ENCODE results near the gene RIN2.

RIN2 gene

DNA sequence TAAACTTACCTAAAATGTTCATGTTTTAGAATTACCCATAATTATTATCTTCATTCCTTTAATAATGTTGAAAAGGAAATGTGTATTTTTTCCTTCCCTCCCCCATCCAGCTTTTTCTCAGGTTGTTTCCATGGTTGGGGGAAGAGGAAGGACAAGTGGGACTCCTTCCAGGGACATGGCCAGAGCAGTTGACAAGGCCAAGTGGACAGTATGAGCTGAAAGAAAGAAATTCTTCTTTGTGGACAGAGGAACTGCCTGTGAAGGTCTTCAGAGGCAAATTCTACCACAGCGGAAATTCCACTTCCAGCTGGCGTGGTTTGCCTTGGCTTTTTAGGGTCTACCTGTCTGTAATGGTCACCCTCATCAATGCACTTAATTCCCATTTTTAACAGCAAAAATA is 33.8 kb downstream of the RIN2 start:
- TF ChIP-seq, protein P1, sequence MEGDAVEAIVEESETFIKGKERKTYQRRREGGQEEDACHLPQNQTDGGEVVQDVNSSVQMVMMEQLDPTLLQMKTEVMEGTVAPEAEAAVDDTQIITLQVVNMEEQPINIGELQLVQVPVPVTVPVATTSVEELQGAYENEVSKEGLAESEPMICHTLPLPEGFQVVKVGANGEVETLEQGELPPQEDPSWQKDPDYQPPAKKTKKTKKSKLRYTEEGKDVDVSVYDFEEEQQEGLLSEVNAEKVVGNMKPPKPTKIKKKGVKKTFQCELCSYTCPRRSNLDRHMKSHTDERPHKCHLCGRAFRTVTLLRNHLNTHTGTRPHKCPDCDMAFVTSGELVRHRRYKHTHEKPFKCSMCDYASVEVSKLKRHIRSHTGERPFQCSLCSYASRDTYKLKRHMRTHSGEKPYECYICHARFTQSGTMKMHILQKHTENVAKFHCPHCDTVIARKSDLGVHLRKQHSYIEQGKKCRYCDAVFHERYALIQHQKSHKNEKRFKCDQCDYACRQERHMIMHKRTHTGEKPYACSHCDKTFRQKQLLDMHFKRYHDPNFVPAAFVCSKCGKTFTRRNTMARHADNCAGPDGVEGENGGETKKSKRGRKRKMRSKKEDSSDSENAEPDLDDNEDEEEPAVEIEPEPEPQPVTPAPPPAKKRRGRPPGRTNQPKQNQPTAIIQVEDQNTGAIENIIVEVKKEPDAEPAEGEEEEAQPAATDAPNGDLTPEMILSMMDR (IDR thresholded peaks at IDR 0.05; ENCODE audit: insufficient read depth, low read length, poor library complexity, severe bottlenecking) = no peak
- no peaks in the 10 kb centered on the region for H3K36me3 ChIP-seq (ENCODE audit: control insufficient read depth, insufficient read depth, low read length)
- DNase-seq (ENCODE audit: extremely low read depth, insufficient read length) = no peak
- H3K27me3 ChIP-seq (replicated peaks; ENCODE audit: control insufficient read depth, insufficient read depth, low read length) = no peaks in the 10 kb centered on the region
- no peak overlapping the region for H3K4me3 ChIP-seq (replicated peaks; ENCODE audit: low read depth, low read length)

DNA sequence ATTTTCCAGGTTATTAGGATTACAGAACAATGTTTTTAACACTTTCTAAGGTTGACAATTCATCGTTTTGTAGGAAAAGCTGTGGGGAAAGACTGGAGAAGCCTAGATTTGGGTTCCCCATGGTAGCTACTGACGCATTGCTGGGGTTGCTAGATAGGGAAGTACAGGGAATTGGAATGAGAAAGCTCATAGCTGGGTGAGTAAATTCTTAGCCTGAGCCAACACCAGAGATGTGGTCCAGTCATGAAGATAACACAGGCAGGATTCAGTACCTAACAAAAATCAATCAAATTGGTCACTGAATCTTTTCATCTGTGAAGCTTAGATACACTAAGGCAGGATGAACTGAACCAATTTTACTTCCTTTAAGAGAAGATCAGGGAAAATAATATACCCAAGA is 35.7 kb downstream of the RIN2 start:
- TF ChIP-seq, protein P1 (IDR thresholded peaks at IDR 0.05; ENCODE audit: insufficient read depth, low read length, poor library complexity, severe bottlenecking) = no peak
- H3K4me3 ChIP-seq (replicated peaks; ENCODE audit: low read depth, low read length) = no peak overlapping the region

DNA sequence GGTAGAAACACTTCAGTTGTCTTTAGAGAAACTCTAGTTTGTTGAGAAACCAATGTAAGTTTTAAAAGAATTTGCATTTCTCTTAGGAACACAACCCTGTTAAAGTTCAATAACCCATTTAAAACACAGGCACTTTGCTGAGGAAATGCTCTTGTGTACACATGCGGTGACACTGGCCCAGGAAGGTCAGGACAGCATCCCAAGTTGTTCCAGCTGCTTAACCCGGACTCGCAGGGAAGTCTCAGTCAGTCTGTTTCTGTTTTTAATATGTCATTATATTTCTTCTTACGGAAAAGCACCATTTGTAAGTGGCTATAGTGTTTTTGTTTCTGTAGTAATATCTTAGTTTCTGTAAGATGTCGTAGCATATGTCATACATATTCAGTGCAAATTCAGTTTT is 36.9 kb downstream of the RIN2 start:
- 0 out of 2 replicates have a peak, but pooled peaks cover 1% of the 10 kb centered on the region for H3K27me3 ChIP-seq (replicated peaks; ENCODE audit: control insufficient read depth, insufficient read depth, low read length)
- no peak for DNase-seq (ENCODE audit: extremely low read depth, insufficient read length)
- TF ChIP-seq, protein P1 (IDR thresholded peaks at IDR 0.05; ENCODE audit: insufficient read depth, low read length, poor library complexity, severe bottlenecking) = no peak
- no peak overlapping the region for H3K4me3 ChIP-seq (replicated peaks; ENCODE audit: low read depth, low read length)
- no peaks in the 10 kb centered on the region for H3K36me3 ChIP-seq (ENCODE audit: control insufficient read depth, insufficient read depth, low read length)

More for the DNA sequence above, 35.7 kb downstream of the RIN2 start:
- Histone ChIP-seq H3K27me3 (replicated peaks; ENCODE audit: control insufficient read depth, insufficient read depth, low read length) (0 out of 2 replicates have a peak, but pooled peaks cover 1% of the 10 kb centered on the region), H3K36me3 (ENCODE audit: control insufficient read depth, insufficient read depth, low read length) (no peaks in the 10 kb centered on the region)
- no peak for DNase-seq (ENCODE audit: extremely low read depth, insufficient read length)

DNA sequence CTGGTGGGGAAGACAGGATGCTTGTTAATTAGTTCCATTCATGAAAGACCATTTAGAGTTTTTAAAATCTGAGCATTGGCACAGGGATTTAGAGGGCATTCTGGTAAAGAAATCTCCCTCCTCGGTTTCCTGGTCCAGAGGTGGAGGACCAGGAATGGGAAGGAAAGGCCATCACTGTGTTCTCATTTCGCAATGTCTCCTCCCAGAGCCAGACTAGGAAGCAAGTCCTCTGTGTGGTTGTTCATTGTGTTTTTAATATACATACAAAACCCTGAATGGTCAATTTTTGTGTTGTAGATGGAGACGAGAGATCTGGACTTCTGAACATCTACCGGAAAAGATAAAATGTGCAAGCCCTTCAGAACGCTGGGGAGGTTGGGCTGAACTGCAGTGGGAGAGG is 41.3 kb downstream of the RIN2 start:
- Histone ChIP-seq H3K36me3 (ENCODE audit: control insufficient read depth, insufficient read depth, low read length) (no peaks in the 10 kb centered on the region), H3K4me3 (replicated peaks; ENCODE audit: low read depth, low read length) (no peak overlapping the region), H3K27me3 (replicated peaks; ENCODE audit: control insufficient read depth, insufficient read depth, low read length) (0 out of 2 replicates have a peak, but pooled peaks cover 1% of the 10 kb centered on the region)
- no peak for DNase-seq (ENCODE audit: extremely low read depth, insufficient read length)
- TF ChIP-seq, protein P1 (IDR thresholded peaks at IDR 0.05; ENCODE audit: insufficient read depth, low read length, poor library complexity, severe bottlenecking) = no peak

DNA sequence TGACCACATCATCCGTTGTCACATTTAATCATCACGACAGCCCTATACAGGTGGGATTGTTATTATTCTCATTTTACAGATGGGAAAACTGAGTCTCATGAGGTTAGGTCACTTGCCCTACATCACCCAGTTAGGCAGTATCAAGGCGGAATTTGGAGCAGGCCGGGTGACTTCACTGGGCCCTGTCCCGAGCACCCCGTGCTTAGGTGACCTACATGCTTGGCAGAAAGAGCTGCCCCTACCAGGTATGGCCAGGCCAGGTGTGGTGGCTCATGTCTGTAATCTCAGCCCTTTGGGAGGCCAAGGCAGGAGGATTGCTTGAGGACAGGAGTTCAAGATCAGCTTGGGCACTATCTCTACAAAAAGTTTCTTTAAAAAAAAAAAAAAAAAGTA is 44.0 kb downstream of the RIN2 start:
- H3K36me3 ChIP-seq (ENCODE audit: control insufficient read depth, insufficient read depth, low read length) = no peaks in the 10 kb centered on the region
- DNase-seq (ENCODE audit: extremely low read depth, insufficient read length) = no peak
- H3K4me3 ChIP-seq (replicated peaks; ENCODE audit: low read depth, low read length) = no peak overlapping the region
- TF ChIP-seq, protein P1 (IDR thresholded peaks at IDR 0.05; ENCODE audit: insufficient read depth, low read length, poor library complexity, severe bottlenecking) = no peak
- H3K27me3 ChIP-seq (replicated peaks; ENCODE audit: control insufficient read depth, insufficient read depth, low read length) = peaks cover 1% of the 10 kb centered on the region; the same call in 1 of the 2 replicates

All from GM06990 (cell line).